ENCODE measurements around the gene TMEM51. TPM values are rescaled to one million over a fixed set of nuclear protein-coding genes. Genes with fewer than 3 reads are reported as not detected.

The TMEM51 gene
- total and polyA plus RNA-seq, 2 of the 4 experiments (the other 2 are of a cell fraction) = 2.7 to 10.2 TPM

DNA sequence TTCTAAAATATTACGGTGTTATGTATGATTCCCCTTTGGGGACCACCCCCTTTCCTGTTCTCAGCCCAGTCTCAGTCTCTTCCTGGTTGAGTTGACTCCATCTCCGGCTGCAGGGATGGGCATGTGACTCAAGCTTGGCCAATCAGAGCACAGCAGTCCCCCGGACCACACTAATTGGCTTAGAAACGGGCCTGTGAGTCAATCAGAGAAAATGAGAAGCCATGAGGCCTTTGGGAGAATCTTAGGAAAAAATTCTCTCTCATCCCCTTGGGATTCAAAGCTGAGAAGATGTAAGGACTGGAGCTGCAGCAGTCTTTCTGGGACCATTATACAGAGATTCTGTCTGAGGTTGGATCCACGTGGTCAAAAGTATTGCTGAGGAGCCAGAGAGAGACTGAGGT, 82.8 kb downstream of the TMEM51 start:
- Histone ChIP-seq H3K4me2 (ENCODE audit: low read depth, low read length) (no peak overlapping the region), H3K27me3 (ENCODE audit: control insufficient read depth, insufficient read depth, low read length) (no peaks in the 10 kb centered on the region), H2AK5ac (ENCODE audit: low read depth, low read length) (no peak overlapping the region), H2AFZ (replicated peaks; ENCODE audit: low read length, poor library complexity) (no peak overlapping the region), H3K79me1 (ENCODE audit: low read depth in 1 of 2, low read length in 2 of 2) (no peaks in the 10 kb centered on the region), H4K20me1 (ENCODE audit: insufficient read depth, low read length) (no peaks in the 10 kb centered on the region), H4K91ac (ENCODE audit: insufficient read depth, low read depth, low read length) (no peak overlapping the region), H3K9ac (ENCODE audit: low read depth, low read length) (no peak overlapping the region), H3K36me3 (ENCODE audit: control insufficient read depth, insufficient read depth, low read length) (no peaks in the 10 kb centered on the region), H3K9me3 (ENCODE audit: control insufficient read depth, insufficient read depth, low read length) (no peaks in the 10 kb centered on the region), H2AK9ac (replicated peaks; ENCODE audit: low read depth, low read length, poor library complexity) (no peak overlapping the region), H4K5ac (ENCODE audit: low read depth, low read length) (no peak overlapping the region), H3K4ac (ENCODE audit: low read depth, low read length) (no peak overlapping the region), H2BK5ac (ENCODE audit: low read depth, low read length, poor library complexity, severe bottlenecking) (no peak overlapping the region), H4K8ac (ENCODE audit: low read depth in 2 of 2, low read length in 2 of 2) (0 out of 4 replicates have a peak overlapping the region, but pooled peaks of 1 of the 2 experiments have one; percentile 23), H2BK120ac (ENCODE audit: low read depth, low read length) (no peak overlapping the region), H3K23ac (ENCODE audit: low read depth, low read length) (no peak overlapping the region), H3K4me1 (ENCODE audit: control insufficient read depth, insufficient read depth, low read length) (no peaks in the 10 kb centered on the region), H3K18ac (ENCODE audit: low read depth, low read length) (no peak overlapping the region), H3K56ac (ENCODE audit: extremely low read depth, insufficient read depth, low read length) (no peak overlapping the region), H3K4me3 (ENCODE audit: insufficient read depth, low read depth, low read length) (no peak overlapping the region), H3K14ac (replicated peaks; ENCODE audit: low read depth, low read length) (no peak overlapping the region; the same call in 1 of the 2 replicates), H3K27ac (ENCODE audit: insufficient read depth, low read length) (no peak overlapping the region), H2BK20ac (ENCODE audit: low read depth, low read length) (no peak overlapping the region), H3K9me1 (ENCODE audit: insufficient read depth, low read length) (no peaks in the 10 kb centered on the region), H2BK15ac (ENCODE audit: low read depth, low read length) (no peak overlapping the region)
- WGBS, 2 experiments (ENCODE audit: extremely low coverage in 2 of 2, insufficient read length in 1 of 2) = 67% methylated on average over 2 of the region's 5 CpGs; no CpG with 5 or more reads in 1 of the 2 experiments
- TF ChIP-seq, protein P1, sequence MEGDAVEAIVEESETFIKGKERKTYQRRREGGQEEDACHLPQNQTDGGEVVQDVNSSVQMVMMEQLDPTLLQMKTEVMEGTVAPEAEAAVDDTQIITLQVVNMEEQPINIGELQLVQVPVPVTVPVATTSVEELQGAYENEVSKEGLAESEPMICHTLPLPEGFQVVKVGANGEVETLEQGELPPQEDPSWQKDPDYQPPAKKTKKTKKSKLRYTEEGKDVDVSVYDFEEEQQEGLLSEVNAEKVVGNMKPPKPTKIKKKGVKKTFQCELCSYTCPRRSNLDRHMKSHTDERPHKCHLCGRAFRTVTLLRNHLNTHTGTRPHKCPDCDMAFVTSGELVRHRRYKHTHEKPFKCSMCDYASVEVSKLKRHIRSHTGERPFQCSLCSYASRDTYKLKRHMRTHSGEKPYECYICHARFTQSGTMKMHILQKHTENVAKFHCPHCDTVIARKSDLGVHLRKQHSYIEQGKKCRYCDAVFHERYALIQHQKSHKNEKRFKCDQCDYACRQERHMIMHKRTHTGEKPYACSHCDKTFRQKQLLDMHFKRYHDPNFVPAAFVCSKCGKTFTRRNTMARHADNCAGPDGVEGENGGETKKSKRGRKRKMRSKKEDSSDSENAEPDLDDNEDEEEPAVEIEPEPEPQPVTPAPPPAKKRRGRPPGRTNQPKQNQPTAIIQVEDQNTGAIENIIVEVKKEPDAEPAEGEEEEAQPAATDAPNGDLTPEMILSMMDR (conservative IDR thresholded peaks at IDR 0.05; ENCODE audit: low read depth, low read length) = no peak
- TF ChIP-seq, protein P2, sequence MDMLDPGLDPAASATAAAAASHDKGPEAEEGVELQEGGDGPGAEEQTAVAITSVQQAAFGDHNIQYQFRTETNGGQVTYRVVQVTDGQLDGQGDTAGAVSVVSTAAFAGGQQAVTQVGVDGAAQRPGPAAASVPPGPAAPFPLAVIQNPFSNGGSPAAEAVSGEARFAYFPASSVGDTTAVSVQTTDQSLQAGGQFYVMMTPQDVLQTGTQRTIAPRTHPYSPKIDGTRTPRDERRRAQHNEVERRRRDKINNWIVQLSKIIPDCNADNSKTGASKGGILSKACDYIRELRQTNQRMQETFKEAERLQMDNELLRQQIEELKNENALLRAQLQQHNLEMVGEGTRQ (IDR thresholded peaks at IDR 0.05; ENCODE audit: low read depth, low read length) = peak; percentile 77
- peak; percentile 27; the same call in 1 of the 2 replicates for ATAC-seq (ENCODE audit: low read depth)
- DNase-seq = no peak
- ChIA-PET CTCF (interaction anchor here (0.9 kb wide), 1 partner anchor 76 kb away, joined by 4 read pairs; no protein-coding TSS in a partner anchor), POLR2A (ENCODE audit: unreplicated experiment) (no interaction called here)
- intact Hi-C loops (cut with micrococcal nuclease) (no loop called here), dilution Hi-C loops (cut with HindIII; ENCODE audit: low sequenced_read_pairs, unreplicated experiment) (no loop called here), in situ Hi-C loops (cut with MboI; ENCODE audit: low sequenced_read_pairs) (no loop called here)
- BruUV-seq (replicated peaks) = no TSS peak

All from IMR-90 (cell line).